Measurements from ENCODE around the gene KLRF1. TPM values are rescaled to one million over a fixed set of nuclear protein-coding genes. Genes with fewer than 3 reads are reported as not detected.

The KLRF1 gene
- total RNA-seq, 1 experiment from 2014 or later: not detected

GRCh38 chr12:9843407-9843806, 16.1 kb downstream of the KLRF1 start:
- Histone ChIP-seq H2AFZ (ENCODE audit: low read length) (no peak overlapping the region), H3K27ac (ENCODE audit: insufficient read length, low read depth, low read length) (no peak overlapping the region), H2BK120ac (ENCODE audit: low read depth, low read length, poor library complexity, severe bottlenecking) (no peak overlapping the region), H3K14ac (ENCODE audit: insufficient read depth, low read length) (no peak overlapping the region), H4K8ac (replicated peaks; ENCODE audit: insufficient read length, low read depth, low read length) (no peak overlapping the region), H2BK15ac (ENCODE audit: low read depth, low read length) (no peak overlapping the region), H3K4me1 (ENCODE audit: insufficient read depth, low read length) (no peaks in the 10 kb centered on the region), H3K27me3 (ENCODE audit: insufficient read depth, low read length) (no peaks in the 10 kb centered on the region), H3K23ac (ENCODE audit: insufficient read length, low read depth, low read length) (no peak overlapping the region), H3K23me2 (ENCODE audit: insufficient read length, low read depth, low read length, poor library complexity, severe bottlenecking) (no peaks in the 10 kb centered on the region), H4K91ac (ENCODE audit: insufficient read length, low read depth, low read length) (no peak overlapping the region), H2AK5ac (ENCODE audit: insufficient read length, low read length) (no peak overlapping the region), H2BK20ac (ENCODE audit: low read depth, low read length, poor library complexity, severe bottlenecking) (no peak overlapping the region), H3K56ac (ENCODE audit: insufficient read length, low read depth, low read length) (no peak overlapping the region), H3K18ac (ENCODE audit: insufficient read length, low read depth, low read length) (no peak overlapping the region), H3K4me2 (ENCODE audit: insufficient read depth, insufficient read length, low read length) (no peak overlapping the region), H2BK12ac (ENCODE audit: insufficient read length, low read depth, low read length) (no peak overlapping the region), H2BK5ac (ENCODE audit: insufficient read length, low read length) (no peak overlapping the region), H3K79me2 (ENCODE audit: insufficient read depth, low read length) (no peaks in the 10 kb centered on the region), H3K9ac (ENCODE audit: extremely low read depth, insufficient read length, low read length) (no peak overlapping the region), H3T11ph (ENCODE audit: low read length) (no peak overlapping the region), H3K9me3 (ENCODE audit: control insufficient read depth, low read depth, low read length) (no peaks in the 10 kb centered on the region), H4K5ac (ENCODE audit: insufficient read length, low read depth, low read length) (no peak overlapping the region), H3K79me1 (ENCODE audit: insufficient read depth, low read depth, low read length, poor library complexity, severe bottlenecking) (no peaks in the 10 kb centered on the region), H3K4ac (ENCODE audit: low read depth, low read length) (no peak overlapping the region), H4K20me1 (ENCODE audit: control insufficient read depth, insufficient read depth, insufficient read length) (no peaks in the 10 kb centered on the region)
- TF ChIP-seq CTCF (conservative IDR thresholded peaks at IDR 0.05): no peak
- DNase-seq: no peak
- no peaks in the 10 kb centered on the region for H3K4me1 Mint-ChIP-seq
- no CpG with 5 or more reads among the region's 3 CpGs for WGBS (ENCODE audit: extremely low coverage, insufficient read length, low lambda C conversion rate)
- no peak overlapping the region for H3K27ac Mint-ChIP-seq
- H3K36me3 Mint-ChIP-seq (ENCODE audit: insufficient read depth in 1 of 3, low read depth in 3 of 3): no peaks in the 10 kb centered on the region
- H3K27me3 Mint-ChIP-seq (ENCODE audit: low read depth): no peaks in the 10 kb centered on the region
- H3K9me3 Mint-ChIP-seq: no peaks in the 10 kb centered on the region
- H3K4me3 Mint-ChIP-seq: no peak overlapping the region
